Gastroesophageal sphincter (tissue), 3 donors: ENCODE results near the gene COL15A1.

Source experiments
- CTCF ChIP-seq, 4 experiments: fragments of 200-600 bp in 2 of 4; fragments of 450-650 bp in 2 of 4; sonication (generic) in 1 of 4; IDR thresholded peaks; one replicate each; pipeline ENCODE4 v1.5.1; 2017 to 2019; ENCODE audit warnings: antibody characterized with exemption in 4 of 4, mild to moderate bottlenecking in 2 of 4, moderate library complexity in 2 of 4
- EP300 ChIP-seq: sonication (generic); formaldehyde crosslinking; IDR thresholded peaks from one replicate; pipeline ENCODE4 v1.6.1; 2017; ENCODE audit warnings: antibody characterized with exemption, mild to moderate bottlenecking
- POLR2A ChIP-seq, 2 donors: fragments of 450-650 bp; IDR thresholded peaks; one replicate each; pipeline ENCODE4 v1.6.1; 2017; ENCODE audit warnings: antibody characterized with exemption in 2 of 2, mild to moderate bottlenecking in 2 of 2, moderate library complexity in 1 of 2

GRCh38 chr9:99037769-99038483 is 94.2 kb downstream of the COL15A1 start:
- TF ChIP-seq CTCF (IDR thresholded peaks at IDR 0.05) (no peak), EP300 (no peak), POLR2A (IDR thresholded peaks at IDR 0.05) (no peak)
